Measurements from ENCODE around the gene CHP2. TPM values are rescaled to one million over a fixed set of nuclear protein-coding genes. Genes with fewer than 3 reads are reported as not detected.

The CHP2 gene
- total RNA-seq, 1 experiment from 2014 or later, result 2.1 TPM

DNA sequence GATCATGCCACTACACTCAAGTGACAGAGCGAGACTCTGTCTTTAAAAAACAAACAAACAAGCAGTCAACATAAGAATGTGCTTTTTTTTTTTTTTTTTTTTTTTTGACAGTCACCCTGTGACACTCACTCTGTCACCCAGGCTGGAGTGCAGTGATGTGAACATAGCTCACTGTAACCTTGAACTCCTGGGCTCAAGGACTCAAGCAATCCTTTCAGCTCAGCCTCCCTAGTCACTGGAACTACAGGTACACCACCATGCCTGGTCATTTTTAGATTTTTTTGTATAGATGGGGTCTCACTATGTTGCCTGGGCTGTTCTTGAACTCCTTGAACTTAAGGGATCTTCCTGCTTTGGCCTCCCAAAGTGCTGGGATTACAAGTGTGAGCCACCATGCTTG, 15.3 kb upstream of the CHP2 start:
- CTCF ChIA-PET, result interaction anchor here (0.6 kb wide), 1 partner anchor 61 kb away, joined by 3 read pairs; the partner anchor contains the start of gene PLK1

DNA sequence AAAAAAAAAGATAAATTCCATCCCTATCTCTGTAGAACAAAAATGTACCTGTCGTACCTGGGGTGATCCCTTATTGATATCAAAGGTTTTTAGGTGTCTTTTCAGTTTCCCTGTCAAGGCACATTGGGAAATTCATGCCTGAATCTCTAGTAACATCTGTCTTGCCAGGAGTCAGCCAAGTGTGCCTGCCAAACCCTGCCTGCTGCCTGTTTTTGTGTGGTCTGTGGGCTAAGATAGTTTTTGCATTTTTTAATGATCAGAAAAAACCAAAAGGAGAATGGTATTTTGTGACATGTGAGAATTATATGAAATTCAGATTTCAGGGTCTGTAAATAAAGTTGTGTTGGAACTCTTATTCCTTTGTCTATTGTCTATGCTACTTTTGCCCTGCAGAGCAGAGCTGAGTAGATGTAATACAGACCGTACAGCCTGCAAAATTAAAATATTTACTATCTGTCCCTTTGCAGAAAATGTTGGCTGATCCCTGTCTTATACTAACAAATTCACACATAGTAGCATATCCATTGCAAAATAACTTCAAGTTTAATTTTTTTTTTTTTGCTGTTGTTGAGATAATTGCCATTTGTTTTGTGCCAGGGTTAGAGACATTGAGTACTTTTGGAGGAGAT, 13.0 kb upstream of the CHP2 start:
- H3K9me3 Mint-ChIP-seq, result 0 out of 2 replicates have a peak, but pooled peaks cover 3% of the 10 kb centered on the region
- peaks cover 49% of the 10 kb centered on the region for H3K27me3 Mint-ChIP-seq (ENCODE audit: low read depth)
- no peaks in the 10 kb centered on the region for H3K36me3 Mint-ChIP-seq
- TF ChIP-seq ZNF425 (CRISPR knock-in tag; conservative IDR thresholded peaks at IDR 0.05), result no peak
- TF ChIP-seq MYBL2 (CRISPR knock-in tag; IDR thresholded peaks at IDR 0.05), result no peak
- TF ChIP-seq ZNF532 (CRISPR knock-in tag; IDR thresholded peaks at IDR 0.05; ENCODE audit: borderline replicate concordance), result no peak
- TF ChIP-seq CBFB (CRISPR knock-in tag; IDR thresholded peaks at IDR 0.05; ENCODE audit: low read depth), result no peak
- no peak for TF ChIP-seq GRHL2 (CRISPR knock-in tag; IDR thresholded peaks at IDR 0.05; ENCODE audit: insufficient replicate concordance, severe bottlenecking)
- H3K4me1 Mint-ChIP-seq, result peaks cover 3% of the 10 kb centered on the region; the same call in 1 of the 2 replicates
- ATAC-seq (no peak), DNase-seq (ENCODE audit: low spot score) (no peak)
- H3K27ac Mint-ChIP-seq, result no peak overlapping the region
- CTCF ChIA-PET, result interaction anchor here (0.7 to 1.3 kb wide), 3 partner anchors 12 to 295 kb away, joined by 3 to 8 read pairs (median 3); no protein-coding TSS in a partner anchor
- no peak overlapping the region for H3K4me3 Mint-ChIP-seq
- POLR2A ChIA-PET, result no interaction called here

More for the DNA sequence above, 15.3 kb upstream of the CHP2 start:
- Mint-ChIP-seq H3K27me3 (ENCODE audit: low read depth) (peaks cover 29% of the 10 kb centered on the region), H3K4me3 (no peak overlapping the region), H3K9me3 (no peaks in the 10 kb centered on the region), H3K36me3 (no peaks in the 10 kb centered on the region), H3K4me1 (peaks cover 3% of the 10 kb centered on the region; the same call in 1 of the 2 replicates), H3K27ac (no peak overlapping the region)
- ATAC-seq (no peak), DNase-seq (ENCODE audit: low spot score) (no peak)
- POLR2A ChIA-PET, result no interaction called here
- TF ChIP-seq ZNF121 (CRISPR knock-in tag; IDR thresholded peaks at IDR 0.05), result no peak
- TF ChIP-seq ELF4 (CRISPR knock-in tag; IDR thresholded peaks at IDR 0.05; ENCODE audit: low read depth), result no peak
- TF ChIP-seq, protein P1, sequence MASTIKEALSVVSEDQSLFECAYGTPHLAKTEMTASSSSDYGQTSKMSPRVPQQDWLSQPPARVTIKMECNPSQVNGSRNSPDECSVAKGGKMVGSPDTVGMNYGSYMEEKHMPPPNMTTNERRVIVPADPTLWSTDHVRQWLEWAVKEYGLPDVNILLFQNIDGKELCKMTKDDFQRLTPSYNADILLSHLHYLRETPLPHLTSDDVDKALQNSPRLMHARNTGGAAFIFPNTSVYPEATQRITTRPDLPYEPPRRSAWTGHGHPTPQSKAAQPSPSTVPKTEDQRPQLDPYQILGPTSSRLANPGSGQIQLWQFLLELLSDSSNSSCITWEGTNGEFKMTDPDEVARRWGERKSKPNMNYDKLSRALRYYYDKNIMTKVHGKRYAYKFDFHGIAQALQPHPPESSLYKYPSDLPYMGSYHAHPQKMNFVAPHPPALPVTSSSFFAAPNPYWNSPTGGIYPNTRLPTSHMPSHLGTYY (CRISPR knock-in tag; IDR thresholded peaks at IDR 0.05), result no peak
- TF ChIP-seq, protein P2, sequence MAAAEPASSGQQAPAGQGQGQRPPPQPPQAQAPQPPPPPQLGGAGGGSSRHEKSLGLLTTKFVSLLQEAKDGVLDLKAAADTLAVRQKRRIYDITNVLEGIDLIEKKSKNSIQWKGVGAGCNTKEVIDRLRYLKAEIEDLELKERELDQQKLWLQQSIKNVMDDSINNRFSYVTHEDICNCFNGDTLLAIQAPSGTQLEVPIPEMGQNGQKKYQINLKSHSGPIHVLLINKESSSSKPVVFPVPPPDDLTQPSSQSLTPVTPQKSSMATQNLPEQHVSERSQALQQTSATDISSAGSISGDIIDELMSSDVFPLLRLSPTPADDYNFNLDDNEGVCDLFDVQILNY (CRISPR knock-in tag; IDR thresholded peaks at IDR 0.05), result no peak
- TF ChIP-seq, protein P3, sequence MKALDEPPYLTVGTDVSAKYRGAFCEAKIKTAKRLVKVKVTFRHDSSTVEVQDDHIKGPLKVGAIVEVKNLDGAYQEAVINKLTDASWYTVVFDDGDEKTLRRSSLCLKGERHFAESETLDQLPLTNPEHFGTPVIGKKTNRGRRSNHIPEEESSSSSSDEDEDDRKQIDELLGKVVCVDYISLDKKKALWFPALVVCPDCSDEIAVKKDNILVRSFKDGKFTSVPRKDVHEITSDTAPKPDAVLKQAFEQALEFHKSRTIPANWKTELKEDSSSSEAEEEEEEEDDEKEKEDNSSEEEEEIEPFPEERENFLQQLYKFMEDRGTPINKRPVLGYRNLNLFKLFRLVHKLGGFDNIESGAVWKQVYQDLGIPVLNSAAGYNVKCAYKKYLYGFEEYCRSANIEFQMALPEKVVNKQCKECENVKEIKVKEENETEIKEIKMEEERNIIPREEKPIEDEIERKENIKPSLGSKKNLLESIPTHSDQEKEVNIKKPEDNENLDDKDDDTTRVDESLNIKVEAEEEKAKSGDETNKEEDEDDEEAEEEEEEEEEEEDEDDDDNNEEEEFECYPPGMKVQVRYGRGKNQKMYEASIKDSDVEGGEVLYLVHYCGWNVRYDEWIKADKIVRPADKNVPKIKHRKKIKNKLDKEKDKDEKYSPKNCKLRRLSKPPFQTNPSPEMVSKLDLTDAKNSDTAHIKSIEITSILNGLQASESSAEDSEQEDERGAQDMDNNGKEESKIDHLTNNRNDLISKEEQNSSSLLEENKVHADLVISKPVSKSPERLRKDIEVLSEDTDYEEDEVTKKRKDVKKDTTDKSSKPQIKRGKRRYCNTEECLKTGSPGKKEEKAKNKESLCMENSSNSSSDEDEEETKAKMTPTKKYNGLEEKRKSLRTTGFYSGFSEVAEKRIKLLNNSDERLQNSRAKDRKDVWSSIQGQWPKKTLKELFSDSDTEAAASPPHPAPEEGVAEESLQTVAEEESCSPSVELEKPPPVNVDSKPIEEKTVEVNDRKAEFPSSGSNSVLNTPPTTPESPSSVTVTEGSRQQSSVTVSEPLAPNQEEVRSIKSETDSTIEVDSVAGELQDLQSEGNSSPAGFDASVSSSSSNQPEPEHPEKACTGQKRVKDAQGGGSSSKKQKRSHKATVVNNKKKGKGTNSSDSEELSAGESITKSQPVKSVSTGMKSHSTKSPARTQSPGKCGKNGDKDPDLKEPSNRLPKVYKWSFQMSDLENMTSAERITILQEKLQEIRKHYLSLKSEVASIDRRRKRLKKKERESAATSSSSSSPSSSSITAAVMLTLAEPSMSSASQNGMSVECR (CRISPR knock-in tag; IDR thresholded peaks at IDR 0.05; ENCODE audit: borderline replicate concordance), result no peak
- no peak for TF ChIP-seq ATF1 (CRISPR knock-in tag; IDR thresholded peaks at IDR 0.05)
- TF ChIP-seq FOXP1 (CRISPR knock-in tag; IDR thresholded peaks at IDR 0.05; ENCODE audit: borderline replicate concordance), result no peak
- no peak for TF ChIP-seq SOX15 (CRISPR knock-in tag; IDR thresholded peaks at IDR 0.05)
- no peak for TF ChIP-seq TEAD4 (CRISPR knock-in tag; IDR thresholded peaks at IDR 0.05)
- TF ChIP-seq RELA (CRISPR knock-in tag; IDR thresholded peaks at IDR 0.05; ENCODE audit: borderline replicate concordance), result no peak
- no peak for TF ChIP-seq ZNF425 (CRISPR knock-in tag; conservative IDR thresholded peaks at IDR 0.05)
